Glutamatergic neuron (in vitro differentiated cells): ENCODE data around the gene TMEM25. TPM values are rescaled to one million over a fixed set of nuclear protein-coding genes. Genes with fewer than 3 reads are reported as not detected.
A peak's percentile ranks its signal among the peaks of the same experiment; 100 is the strongest.
"Not testable (repeated sequence)": the region's sequence is repeated elsewhere in the genome, so short reads cannot be mapped to it uniquely, and the experiment has no call there.

Source experiments
- DNase-seq: peaks from one replicate; pipeline ENCODE4 v3.0.0; 2022
- H3K27ac Mint-ChIP-seq: one replicate; pipeline ENCODE4 v1.8.0; 2020; ENCODE audit warnings: mild to moderate bottlenecking, mixed read lengths, inconsistent platforms; ENCODE audit not compliant: unreplicated experiment
- H3K27me3 Mint-ChIP-seq: one replicate; pipeline ENCODE4 v1.8.0; 2020; ENCODE audit warnings: mild to moderate bottlenecking, moderate library complexity, mixed read lengths, inconsistent platforms; ENCODE audit not compliant: unreplicated experiment
- H3K36me3 Mint-ChIP-seq: one replicate; pipeline ENCODE4 v1.8.0; 2020; ENCODE audit warnings: mild to moderate bottlenecking, mixed read lengths, inconsistent platforms; ENCODE audit not compliant: unreplicated experiment
- H3K4me1 Mint-ChIP-seq: one replicate; pipeline ENCODE4 v1.8.0; 2020; ENCODE audit warnings: mild to moderate bottlenecking, low read depth, mixed read lengths, inconsistent platforms; ENCODE audit not compliant: unreplicated experiment
- H3K4me3 Mint-ChIP-seq: one replicate; pipeline ENCODE4 v1.8.0; 2020; ENCODE audit warnings: mild to moderate bottlenecking, mixed read lengths, inconsistent platforms; ENCODE audit not compliant: unreplicated experiment
- H3K9me3 Mint-ChIP-seq: one replicate; pipeline ENCODE4 v1.8.0; 2020; ENCODE audit warnings: mild to moderate bottlenecking, moderate library complexity, mixed read lengths, inconsistent platforms; ENCODE audit not compliant: unreplicated experiment
- long read RNA-seq: library from polyadenylated mRNA; unstranded; transcript quantifications from one replicate; pipeline ENCODE4 v2.0.0, GENCODE V29; 2020; ENCODE audit not compliant: unreplicated experiment
- total RNA-seq: library from RNA; stranded (reverse); fragmentation: NEBNext Ultra II Directional; extraction: Animal tissue kit (Norgen Biotek cat#: 25700); gene quantifications from one replicate; pipeline ENCODE4 v1.2.1, GENCODE V29; 2021; ENCODE audit not compliant: unreplicated experiment
- TF ChIP-seq, protein P1 (sequence below): fragments of 200-600 bp; sonication (generic); IDR thresholded peaks from one replicate; pipeline ENCODE4 v1.5.0; 2021; ENCODE audit not compliant: partially characterized antibody, unreplicated experiment

The TMEM25 gene
- total RNA-seq: 76.8 TPM
- long read RNA-seq, transcript TMEM25-203 (9 exons, 1,456 nt): major isoform, 6 of 20 reads
- long read RNA-seq, partial matches to known transcripts: 0 of 20 reads
- long read RNA-seq, other reads (novel, unspliced or antisense): 11 of 20 reads

DNA sequence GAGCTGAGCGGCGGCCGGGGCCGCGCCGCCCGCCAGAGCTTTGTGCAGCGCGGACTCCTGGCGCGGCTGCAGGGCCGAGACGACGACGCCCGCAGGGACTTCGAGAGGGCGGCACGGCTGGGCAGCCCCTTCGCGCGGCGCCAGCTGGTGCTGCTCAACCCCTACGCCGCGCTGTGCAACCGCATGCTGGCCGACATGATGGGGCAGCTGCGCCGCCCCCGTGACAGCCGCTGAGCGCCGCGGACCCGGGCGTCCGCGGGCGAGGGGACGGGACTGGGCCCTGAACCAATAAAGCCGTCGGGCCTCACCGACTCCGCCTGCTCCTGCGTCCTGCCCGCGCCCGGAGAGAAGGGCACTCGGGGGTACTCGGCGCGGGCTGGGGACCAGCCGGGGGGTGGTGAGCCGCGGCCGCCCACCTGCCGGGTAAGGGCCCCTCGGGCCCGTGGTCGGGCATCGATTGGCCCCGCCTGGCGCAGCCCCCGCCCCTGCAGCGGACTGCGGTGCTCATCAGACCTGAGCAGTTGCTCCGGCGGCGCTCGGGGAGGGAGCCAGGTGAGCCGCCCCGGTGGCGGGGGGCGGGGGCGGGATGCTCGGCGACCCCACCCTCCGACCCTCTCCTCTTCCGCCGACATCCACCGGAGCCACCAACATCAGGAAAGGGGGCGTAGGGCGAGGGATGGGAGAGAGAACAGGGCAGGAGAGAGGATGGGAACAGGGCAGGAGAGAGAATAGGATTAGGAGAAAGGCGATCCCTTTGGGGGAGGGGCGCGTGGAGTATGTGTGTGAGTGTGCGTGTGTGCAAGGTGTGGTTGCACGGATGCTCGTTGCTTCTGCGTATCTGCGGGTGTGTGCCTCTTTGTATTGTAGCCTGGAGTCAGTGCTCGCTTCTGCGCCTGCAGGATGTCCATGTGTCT, at the start of gene TMEM25:
TSS of gene TMEM25 (plus strand) at position 510 of the 914 bp plus-strand sequence. CDS start 610 bp downstream, outside the sequence.
- peak within 1 kb of the TSS; percentile 96 for H3K4me3 Mint-ChIP-seq
- H3K4me1 Mint-ChIP-seq: peaks cover 13% of the 10 kb centered on the region
- H3K9me3 Mint-ChIP-seq: peaks cover 16% of the 10 kb centered on the region
- DNase-seq: peak; percentile 90
- H3K36me3 Mint-ChIP-seq: no peaks in the 10 kb centered on the region
- H3K27me3 Mint-ChIP-seq: peaks cover 26% of the 10 kb centered on the region
- TF ChIP-seq, protein P1, sequence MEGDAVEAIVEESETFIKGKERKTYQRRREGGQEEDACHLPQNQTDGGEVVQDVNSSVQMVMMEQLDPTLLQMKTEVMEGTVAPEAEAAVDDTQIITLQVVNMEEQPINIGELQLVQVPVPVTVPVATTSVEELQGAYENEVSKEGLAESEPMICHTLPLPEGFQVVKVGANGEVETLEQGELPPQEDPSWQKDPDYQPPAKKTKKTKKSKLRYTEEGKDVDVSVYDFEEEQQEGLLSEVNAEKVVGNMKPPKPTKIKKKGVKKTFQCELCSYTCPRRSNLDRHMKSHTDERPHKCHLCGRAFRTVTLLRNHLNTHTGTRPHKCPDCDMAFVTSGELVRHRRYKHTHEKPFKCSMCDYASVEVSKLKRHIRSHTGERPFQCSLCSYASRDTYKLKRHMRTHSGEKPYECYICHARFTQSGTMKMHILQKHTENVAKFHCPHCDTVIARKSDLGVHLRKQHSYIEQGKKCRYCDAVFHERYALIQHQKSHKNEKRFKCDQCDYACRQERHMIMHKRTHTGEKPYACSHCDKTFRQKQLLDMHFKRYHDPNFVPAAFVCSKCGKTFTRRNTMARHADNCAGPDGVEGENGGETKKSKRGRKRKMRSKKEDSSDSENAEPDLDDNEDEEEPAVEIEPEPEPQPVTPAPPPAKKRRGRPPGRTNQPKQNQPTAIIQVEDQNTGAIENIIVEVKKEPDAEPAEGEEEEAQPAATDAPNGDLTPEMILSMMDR: no peak
- peak within 1 kb of the TSS; percentile 96 for H3K27ac Mint-ChIP-seq

DNA sequence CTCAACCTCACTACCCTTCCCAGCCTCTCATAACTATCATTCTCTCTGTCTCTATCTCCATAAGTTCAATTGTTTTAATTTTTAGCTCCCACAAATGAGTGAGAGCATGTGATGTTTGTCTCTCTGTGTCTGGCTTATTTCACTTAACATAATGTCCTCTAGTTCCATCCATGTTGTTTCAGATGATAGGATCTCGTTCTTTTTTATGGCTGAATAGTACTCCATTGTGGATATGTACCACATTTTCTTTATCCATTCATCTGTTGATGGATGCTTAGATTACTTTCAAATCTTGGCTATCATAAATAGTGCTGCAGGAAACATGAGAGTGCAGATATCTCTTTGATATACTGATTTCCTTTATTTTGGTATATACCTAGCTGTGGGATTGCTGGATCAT, 49.8 kb upstream of the TMEM25 start:
- not testable (repeated sequence) for H3K36me3 Mint-ChIP-seq, H3K27ac Mint-ChIP-seq

DNA sequence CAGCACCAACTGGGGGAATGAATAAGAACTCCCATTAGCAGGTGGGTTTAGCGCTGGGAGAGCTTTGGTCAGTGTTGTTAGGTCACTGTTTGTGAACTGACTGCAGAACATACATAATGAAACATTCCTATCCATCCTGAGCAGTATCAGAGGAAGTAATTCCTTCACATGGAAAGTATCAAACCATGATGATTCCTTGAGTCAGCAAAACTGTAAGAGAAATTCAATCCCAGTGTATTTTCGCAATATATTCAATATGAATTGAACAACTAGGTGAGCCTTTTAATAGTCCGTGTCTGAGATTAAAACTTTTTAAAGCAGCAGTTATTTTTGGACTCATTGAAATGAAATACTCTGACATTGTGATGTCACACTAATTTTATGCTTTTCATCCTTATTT, 46.6 kb upstream of the TMEM25 start:
- Mint-ChIP-seq H3K9me3 (no peaks in the 10 kb centered on the region), H3K36me3 (peaks cover 4% of the 10 kb centered on the region), H3K4me3 (no peak overlapping the region), H3K27ac (no peak overlapping the region), H3K27me3 (peaks cover 2% of the 10 kb centered on the region), H3K4me1 (no peaks in the 10 kb centered on the region)
- TF ChIP-seq, protein P1: no peak
- no peak for DNase-seq

More for the DNA sequence above, 49.8 kb upstream of the TMEM25 start:
- not testable (repeated sequence) for H3K4me1 Mint-ChIP-seq, H3K27me3 Mint-ChIP-seq, H3K4me3 Mint-ChIP-seq, H3K9me3 Mint-ChIP-seq, DNase-seq

DNA sequence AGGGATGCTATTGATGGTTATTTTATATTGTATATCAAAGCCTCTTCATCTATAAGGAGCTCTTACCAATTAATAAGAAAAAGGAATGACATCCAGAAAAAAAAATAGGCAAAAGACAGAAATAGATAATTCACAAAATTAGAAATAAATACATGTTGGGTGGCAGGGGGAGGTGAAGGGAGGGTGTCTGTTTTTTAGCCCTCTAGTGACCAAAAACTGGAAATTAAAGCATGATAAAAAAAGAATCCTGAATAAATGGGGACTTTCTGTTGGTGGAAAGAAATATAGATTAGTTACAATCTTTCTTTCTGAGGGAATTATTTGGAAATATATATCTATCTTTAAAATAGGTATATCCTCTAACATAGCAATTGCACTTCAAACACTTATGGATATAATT, 45.7 kb upstream of the TMEM25 start:
- Mint-ChIP-seq H3K4me3 (no peak overlapping the region), H3K36me3 (peaks cover 4% of the 10 kb centered on the region), H3K9me3 (no peaks in the 10 kb centered on the region), H3K27ac (no peak overlapping the region), H3K27me3 (peaks cover 2% of the 10 kb centered on the region), H3K4me1 (no peaks in the 10 kb centered on the region)
- DNase-seq: no peak
- TF ChIP-seq, protein P1: no peak

DNA sequence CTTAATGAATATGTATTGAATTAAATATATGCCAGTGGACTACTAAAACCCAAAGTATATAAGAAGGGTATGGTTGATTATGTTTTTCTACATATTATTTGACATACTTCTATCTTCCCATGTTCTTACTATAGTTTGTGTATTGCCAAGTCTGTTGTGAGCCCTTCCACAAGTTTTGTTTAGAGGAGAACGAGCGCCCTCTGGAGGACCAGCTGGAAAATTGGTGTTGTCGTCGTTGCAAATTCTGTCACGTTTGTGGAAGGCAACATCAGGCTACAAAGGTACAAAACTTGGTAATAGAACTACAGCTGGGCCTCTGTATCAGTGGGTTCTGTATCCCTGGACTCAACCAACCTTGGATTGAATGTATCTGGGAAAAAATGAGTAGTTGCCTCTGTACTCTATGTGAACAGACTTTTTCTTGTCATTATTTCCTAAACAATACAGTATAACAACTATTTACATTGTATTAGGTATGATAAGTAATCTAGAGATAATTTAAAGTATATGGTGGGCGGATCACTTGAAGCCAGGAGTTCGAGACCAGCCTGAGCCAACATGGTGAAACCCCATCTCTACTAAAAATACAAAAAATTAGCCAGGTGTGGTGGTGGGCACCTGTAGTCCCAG, 42.4 kb upstream of the TMEM25 start:
- Mint-ChIP-seq H3K27me3 (no peaks in the 10 kb centered on the region), H3K4me3 (no peak overlapping the region), H3K4me1 (no peaks in the 10 kb centered on the region), H3K27ac (no peak overlapping the region), H3K36me3 (no peaks in the 10 kb centered on the region), H3K9me3 (no peaks in the 10 kb centered on the region)
- TF ChIP-seq, protein P1: peak; percentile 80
- peak; percentile 75 for DNase-seq
